BE2C (cell line): ENCODE data around the gene ZBTB49.

Experiments
- DNase-seq: peaks from one replicate; pipeline ENCODE4 v3.0.0-alpha.2; 2020
- H3K27me3 ChIP-seq: fragments of 250-450 bp; sonication (Bioruptor Pico); 2 replicates; pipeline ENCODE4 v1.5.1; 2020; ENCODE audit warnings: mild to moderate bottlenecking
- H3K36me3 ChIP-seq: fragments of 250-450 bp; sonication (Bioruptor Pico); 2 replicates; pipeline ENCODE4 v1.5.1; 2020; ENCODE audit warnings: mild to moderate bottlenecking
- H3K4me1 ChIP-seq: fragments of 250-450 bp; sonication (Bioruptor Pico); 2 replicates; pipeline ENCODE4 v1.5.1; 2020
- H3K4me3 ChIP-seq: 2 replicates; pipeline ENCODE4 v1.5.1; 2011; ENCODE audit warnings: low read depth, low read length
- H3K9me3 ChIP-seq: fragments of 250-450 bp; sonication (Bioruptor Pico); 2 replicates; pipeline ENCODE4 v1.5.1; 2020
- TF ChIP-seq, protein P1 (sequence below): IDR thresholded peaks from 2 replicates; pipeline ENCODE4 v1.5.1; 2012; ENCODE audit warnings: mild to moderate bottlenecking, low read depth, low read length

The ZBTB49 gene

DNA sequence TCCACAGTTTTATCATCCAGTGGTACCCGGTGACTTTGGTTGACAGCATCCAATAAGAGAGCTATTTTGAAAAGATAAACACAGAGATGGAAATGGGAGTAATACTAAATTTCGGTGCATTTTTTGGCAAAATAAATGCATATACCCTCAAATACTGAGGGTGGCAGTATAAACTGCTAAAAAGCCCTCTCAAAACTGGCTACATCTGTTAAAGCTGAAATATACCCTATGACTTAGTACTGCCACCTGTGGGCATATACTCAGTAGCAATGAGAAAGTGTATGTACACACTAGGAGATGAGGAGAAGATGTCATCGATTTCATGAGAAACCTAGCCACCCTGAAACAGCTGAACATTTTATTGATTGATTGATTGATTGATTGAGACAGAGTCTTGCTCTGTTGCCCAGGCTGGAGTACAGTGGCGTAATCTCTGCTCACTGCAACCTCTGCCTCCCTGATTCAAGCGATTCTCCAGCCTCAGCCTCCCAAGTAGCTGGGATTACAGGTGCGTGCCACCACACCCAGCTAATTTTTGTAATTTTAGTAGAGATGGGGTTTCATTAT lies 29.8 kb upstream of the ZBTB49 start:
- Histone ChIP-seq H3K9me3 (no peaks in the 10 kb centered on the region), H3K4me1 (no peaks in the 10 kb centered on the region), H3K27me3 (peaks cover 2% of the 10 kb centered on the region; the same call in 1 of the 2 replicates), H3K4me3 (no peak overlapping the region), H3K36me3 (no peaks in the 10 kb centered on the region)
- DNase-seq = no peak
- TF ChIP-seq, protein P1, sequence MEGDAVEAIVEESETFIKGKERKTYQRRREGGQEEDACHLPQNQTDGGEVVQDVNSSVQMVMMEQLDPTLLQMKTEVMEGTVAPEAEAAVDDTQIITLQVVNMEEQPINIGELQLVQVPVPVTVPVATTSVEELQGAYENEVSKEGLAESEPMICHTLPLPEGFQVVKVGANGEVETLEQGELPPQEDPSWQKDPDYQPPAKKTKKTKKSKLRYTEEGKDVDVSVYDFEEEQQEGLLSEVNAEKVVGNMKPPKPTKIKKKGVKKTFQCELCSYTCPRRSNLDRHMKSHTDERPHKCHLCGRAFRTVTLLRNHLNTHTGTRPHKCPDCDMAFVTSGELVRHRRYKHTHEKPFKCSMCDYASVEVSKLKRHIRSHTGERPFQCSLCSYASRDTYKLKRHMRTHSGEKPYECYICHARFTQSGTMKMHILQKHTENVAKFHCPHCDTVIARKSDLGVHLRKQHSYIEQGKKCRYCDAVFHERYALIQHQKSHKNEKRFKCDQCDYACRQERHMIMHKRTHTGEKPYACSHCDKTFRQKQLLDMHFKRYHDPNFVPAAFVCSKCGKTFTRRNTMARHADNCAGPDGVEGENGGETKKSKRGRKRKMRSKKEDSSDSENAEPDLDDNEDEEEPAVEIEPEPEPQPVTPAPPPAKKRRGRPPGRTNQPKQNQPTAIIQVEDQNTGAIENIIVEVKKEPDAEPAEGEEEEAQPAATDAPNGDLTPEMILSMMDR = peak; percentile 53

DNA sequence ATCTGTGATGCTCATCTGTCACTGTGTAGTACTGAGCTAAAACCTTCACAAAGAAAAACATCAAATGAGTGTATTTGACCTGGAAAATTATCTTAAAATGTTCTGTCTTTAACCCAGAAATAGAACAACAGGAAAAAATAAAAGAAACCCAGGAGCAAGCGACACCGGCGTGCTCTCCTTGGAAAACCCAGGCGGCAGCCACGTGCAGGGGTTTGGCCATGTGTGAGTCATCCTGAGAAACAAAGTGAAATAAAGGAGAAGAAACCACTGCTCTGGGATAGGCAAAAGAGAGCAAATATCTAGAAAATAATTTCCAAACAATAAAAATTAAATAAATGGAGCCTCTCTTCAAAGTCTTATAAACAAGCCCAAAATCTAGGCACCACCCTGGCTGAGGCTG lies 22.1 kb upstream of the ZBTB49 start:
- no peaks in the 10 kb centered on the region for H3K4me1 ChIP-seq
- TF ChIP-seq, protein P1 = no peak
- DNase-seq = no peak

DNA sequence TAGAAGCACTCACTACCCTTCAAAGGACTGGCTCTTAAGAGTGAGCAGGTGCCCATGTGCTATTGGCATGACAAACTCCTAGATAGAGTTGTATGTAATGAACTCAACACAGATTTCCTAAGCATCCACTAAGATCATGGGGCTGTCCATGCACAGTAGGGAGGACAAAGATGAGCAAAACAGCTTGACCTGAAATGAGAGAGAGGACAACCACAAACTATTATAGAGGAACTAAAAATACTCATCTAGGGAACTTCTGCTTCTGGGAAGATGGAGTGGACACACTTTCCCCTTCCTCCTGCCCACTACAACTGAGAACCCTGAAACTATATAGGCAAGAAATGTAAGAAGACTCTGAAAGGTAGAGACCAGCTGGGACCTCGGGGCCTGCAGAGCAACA lies 21.3 kb upstream of the ZBTB49 start:
- TF ChIP-seq, protein P1 = no peak
- DNase-seq = no peak
- Histone ChIP-seq H3K27me3 (no peaks in the 10 kb centered on the region), H3K36me3 (peaks cover 35% of the 10 kb centered on the region), H3K4me3 (no peak overlapping the region), H3K4me1 (no peaks in the 10 kb centered on the region), H3K9me3 (no peaks in the 10 kb centered on the region)

More for the DNA sequence above, 22.1 kb upstream of the ZBTB49 start:
- Histone ChIP-seq H3K27me3 (no peaks in the 10 kb centered on the region), H3K9me3 (no peaks in the 10 kb centered on the region), H3K4me3 (no peak overlapping the region), H3K36me3 (peaks cover 27% of the 10 kb centered on the region)

DNA sequence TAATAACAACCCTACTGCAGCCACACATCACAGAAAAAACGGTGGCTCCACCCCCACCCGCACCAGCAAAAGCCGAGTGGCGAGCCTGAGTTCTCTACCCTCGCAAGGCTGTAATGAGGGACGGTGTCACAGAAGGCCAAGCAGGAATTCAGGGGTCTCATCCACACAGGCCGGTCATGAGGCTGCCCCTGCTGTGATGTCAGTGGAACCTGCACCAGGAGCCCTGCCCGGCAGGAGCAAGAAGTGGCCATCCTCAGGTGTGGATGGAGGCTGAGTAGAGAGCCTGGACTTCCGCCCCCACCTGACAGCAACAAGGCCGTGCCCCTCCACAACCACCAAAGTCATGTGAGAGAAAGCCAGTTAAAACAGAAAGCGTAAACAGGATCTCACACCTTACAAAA lies 20.7 kb upstream of the ZBTB49 start:
- no peaks in the 10 kb centered on the region for H3K4me1 ChIP-seq

DNA sequence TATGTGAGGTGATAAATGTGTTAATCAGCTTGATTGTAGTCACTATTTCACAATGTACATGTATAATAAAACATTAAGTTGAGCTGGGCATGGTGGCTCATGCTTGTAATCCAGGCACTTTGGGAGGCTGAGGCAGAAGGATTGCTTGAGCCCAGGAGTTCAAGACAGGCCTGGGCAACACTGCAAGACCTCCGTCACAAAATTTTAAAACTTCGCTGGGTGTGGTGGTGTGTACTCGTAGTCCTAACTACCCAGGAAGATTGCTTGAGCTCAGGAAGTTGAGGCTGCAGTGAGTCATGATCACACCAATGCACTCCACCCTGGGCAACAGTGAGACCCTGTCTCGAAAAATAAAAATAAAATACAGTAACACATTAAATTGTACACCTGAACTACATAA lies 20.2 kb upstream of the ZBTB49 start:
- no peak for DNase-seq
- H3K27me3 ChIP-seq = no peaks in the 10 kb centered on the region
- TF ChIP-seq, protein P1 = no peak
- H3K4me3 ChIP-seq = no peak overlapping the region
- H3K4me1 ChIP-seq = no peaks in the 10 kb centered on the region
- H3K36me3 ChIP-seq = peaks cover 46% of the 10 kb centered on the region
- H3K9me3 ChIP-seq = no peaks in the 10 kb centered on the region

More for the DNA sequence above, 20.7 kb upstream of the ZBTB49 start:
- Histone ChIP-seq H3K4me3 (no peak overlapping the region), H3K9me3 (no peaks in the 10 kb centered on the region), H3K36me3 (peaks cover 40% of the 10 kb centered on the region), H3K27me3 (no peaks in the 10 kb centered on the region)
- no peak for DNase-seq
- TF ChIP-seq, protein P1 = no peak

DNA sequence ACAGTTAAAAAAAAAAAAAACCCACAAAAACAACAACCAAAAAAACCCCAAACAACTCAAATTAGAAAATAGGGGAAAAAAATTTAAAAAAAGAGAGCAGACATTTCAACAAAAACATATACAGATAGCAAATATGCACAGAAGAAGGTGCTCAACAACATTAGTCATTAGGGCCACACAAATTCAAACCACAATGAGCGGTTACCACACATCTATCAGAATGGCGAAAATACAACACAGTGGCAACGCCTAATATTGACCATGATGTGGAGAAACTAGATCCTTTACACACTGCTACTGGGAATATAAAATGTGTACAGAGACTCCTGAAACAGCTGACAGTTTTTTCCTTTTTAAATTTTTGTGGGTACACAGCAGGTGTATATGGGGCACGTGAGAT lies 19.5 kb upstream of the ZBTB49 start:
- H3K27me3 ChIP-seq = no peaks in the 10 kb centered on the region
- DNase-seq = no peak
- H3K9me3 ChIP-seq = no peaks in the 10 kb centered on the region
- H3K36me3 ChIP-seq = peaks cover 49% of the 10 kb centered on the region
- TF ChIP-seq, protein P1 = no peak
- no peak overlapping the region for H3K4me3 ChIP-seq
- no peaks in the 10 kb centered on the region for H3K4me1 ChIP-seq
